B cell (primary cell): ENCODE results near the gene ZNF334. TPM values are rescaled to one million over a fixed set of nuclear protein-coding genes. Genes with fewer than 3 reads are reported as not detected.

Experiments used
- polyA plus RNA-seq: library from polyadenylated mRNA; depleted of rRNA; stranded (reverse); fragments of >200 nt; gene quantifications from 2 replicates; pipeline ENCODE4 v1.2.3, GENCODE V29; 2012
- total RNA-seq, 2 donors: library from RNA; stranded (reverse); fragments of 120-200 nt in 1 of 2; gene quantifications; 1 replicate in 1 of 2; 2 replicates in 1 of 2; pipeline versions ENCODE4 v1.2.3 to v1.2.4, GENCODE V29; 2013 to 2022

ZNF334 gene
- total and polyA plus RNA-seq, 2 donors (not counting 1 experiment from before 2014, with no cell fraction given) = 0.22 to 0.30 TPM

Other genes with a start within 250 kb of the ZNF334 start
- gene CDH22, start 205.1 kb downstream of the ZNF334 start, total RNA-seq = not detected in 2 replicates
- gene CDH22, start 205.1 kb downstream of the ZNF334 start, polyA plus RNA-seq = not detected in 2 replicates
- 41.7 and 43.7 TPM in 2 replicates for gene ELMO2, start 106.9 kb downstream of the ZNF334 start, total RNA-seq
- gene ELMO2, start 106.9 kb downstream of the ZNF334 start, polyA plus RNA-seq = 22.1 and 27.0 TPM in 2 replicates
- not detected in 2 replicates for gene OCSTAMP, start 37.1 kb upstream of the ZNF334 start, total RNA-seq
- 0.07 TPM in 1 of 2 replicates, not detected in the other for gene OCSTAMP, start 37.1 kb upstream of the ZNF334 start, polyA plus RNA-seq
- gene SLC13A3, start 137.9 kb upstream of the ZNF334 start, total RNA-seq = 0.20 and 0.49 TPM in 2 replicates
- gene SLC13A3, start 137.9 kb upstream of the ZNF334 start, polyA plus RNA-seq = 0.09 TPM in 2 replicates
- 22.5 and 24.0 TPM in 2 replicates for gene TP53RK, start 175.9 kb upstream of the ZNF334 start, total RNA-seq
- 1.7 and 3.1 TPM in 2 replicates for gene TP53RK, start 175.9 kb upstream of the ZNF334 start, polyA plus RNA-seq
- gene SLC2A10, start 196.1 kb upstream of the ZNF334 start, total RNA-seq = not detected in 2 replicates
- gene SLC2A10, start 196.1 kb upstream of the ZNF334 start, polyA plus RNA-seq = not detected in 2 replicates